AG09309 (cell line): Measurements from ENCODE around the gene ZC2HC1B.
"Not testable (repeated sequence)": the region's sequence is repeated elsewhere in the genome, so short reads cannot be mapped to it uniquely, and the experiment has no call there.

Experiments used
- DNase-seq: peaks from one replicate; pipeline ENCODE4 v3.0.0-alpha.2; 2010; ENCODE audit warnings: low read depth
- H3K4me3 ChIP-seq: 2 replicates; pipeline ENCODE4 v1.5.1; 2011; ENCODE audit warnings: mild to moderate bottlenecking, low read depth, low read length, moderate library complexity; ENCODE audit not compliant: control insufficient read depth
- TF ChIP-seq, protein P1 (sequence below): IDR thresholded peaks from 2 replicates; pipeline ENCODE4 v1.5.1; 2011; ENCODE audit warnings: mild to moderate bottlenecking, low read depth, low read length, inconsistent platforms; ENCODE audit not compliant: insufficient read depth, control insufficient read depth; ENCODE audit errors: missing control alignments

ZC2HC1B gene

DNA sequence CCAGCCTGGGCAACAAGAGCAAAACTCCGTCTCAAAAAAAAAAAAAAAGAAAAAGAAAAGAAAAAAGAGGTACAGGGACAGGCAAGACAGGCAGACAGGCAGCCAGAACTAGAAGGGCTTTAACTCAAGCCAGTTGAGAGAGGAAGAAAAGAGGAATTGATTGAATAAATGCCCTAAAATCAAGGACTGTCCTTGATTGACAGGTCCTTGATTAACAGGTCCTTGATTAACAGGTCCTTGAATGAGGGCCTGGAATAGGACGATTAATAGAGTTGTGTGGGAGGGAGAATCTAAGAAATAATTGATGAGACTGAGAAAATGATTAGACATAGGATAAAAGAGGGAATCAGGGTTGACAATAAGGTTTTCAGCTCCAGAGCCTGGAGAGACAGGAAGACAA, 36.1 kb downstream of the ZC2HC1B start:
- TF ChIP-seq, protein P1, sequence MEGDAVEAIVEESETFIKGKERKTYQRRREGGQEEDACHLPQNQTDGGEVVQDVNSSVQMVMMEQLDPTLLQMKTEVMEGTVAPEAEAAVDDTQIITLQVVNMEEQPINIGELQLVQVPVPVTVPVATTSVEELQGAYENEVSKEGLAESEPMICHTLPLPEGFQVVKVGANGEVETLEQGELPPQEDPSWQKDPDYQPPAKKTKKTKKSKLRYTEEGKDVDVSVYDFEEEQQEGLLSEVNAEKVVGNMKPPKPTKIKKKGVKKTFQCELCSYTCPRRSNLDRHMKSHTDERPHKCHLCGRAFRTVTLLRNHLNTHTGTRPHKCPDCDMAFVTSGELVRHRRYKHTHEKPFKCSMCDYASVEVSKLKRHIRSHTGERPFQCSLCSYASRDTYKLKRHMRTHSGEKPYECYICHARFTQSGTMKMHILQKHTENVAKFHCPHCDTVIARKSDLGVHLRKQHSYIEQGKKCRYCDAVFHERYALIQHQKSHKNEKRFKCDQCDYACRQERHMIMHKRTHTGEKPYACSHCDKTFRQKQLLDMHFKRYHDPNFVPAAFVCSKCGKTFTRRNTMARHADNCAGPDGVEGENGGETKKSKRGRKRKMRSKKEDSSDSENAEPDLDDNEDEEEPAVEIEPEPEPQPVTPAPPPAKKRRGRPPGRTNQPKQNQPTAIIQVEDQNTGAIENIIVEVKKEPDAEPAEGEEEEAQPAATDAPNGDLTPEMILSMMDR: no peak
- DNase-seq: no peak
- no peak overlapping the region for H3K4me3 ChIP-seq

DNA sequence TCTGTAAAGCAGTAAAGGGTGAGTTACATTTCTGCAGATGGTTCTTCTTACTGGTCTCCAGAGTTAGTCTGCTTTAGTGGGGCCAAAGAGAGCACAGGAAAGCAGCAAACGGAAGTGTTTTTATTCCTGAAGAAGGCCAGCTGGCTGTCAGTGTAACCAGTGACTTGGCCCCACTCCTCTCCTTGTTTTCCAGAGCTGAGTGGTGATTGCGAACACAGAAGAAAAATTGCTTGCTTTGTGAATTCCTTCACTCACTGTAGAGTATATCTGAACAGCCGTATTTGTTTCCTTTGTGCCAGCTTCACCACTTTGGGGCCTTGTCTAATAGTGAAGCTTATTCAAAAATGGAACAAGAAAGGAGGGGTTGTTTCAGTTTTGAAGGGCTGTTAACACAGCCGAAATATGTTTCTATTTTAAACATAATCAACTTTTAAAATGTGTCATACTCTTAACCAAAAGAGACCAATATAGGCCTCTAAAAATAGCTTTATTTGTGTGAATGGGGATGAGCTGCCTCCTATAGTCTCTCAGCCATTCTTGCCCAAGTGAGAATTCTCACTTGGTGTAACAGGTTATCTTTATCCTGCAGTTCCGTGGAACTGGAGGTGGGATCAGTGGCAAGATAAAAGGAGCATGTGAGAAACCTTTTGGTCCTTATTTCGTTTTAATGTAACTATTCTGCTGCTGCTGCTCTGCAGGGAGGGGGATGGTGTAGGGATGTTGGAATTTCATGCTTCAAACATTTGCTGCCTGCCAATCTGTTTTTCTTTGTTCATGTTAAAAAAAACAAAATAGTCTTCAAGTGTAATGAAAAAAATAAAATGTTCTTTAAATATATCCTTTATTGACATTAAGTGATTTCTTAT, 37.8 kb downstream of the ZC2HC1B start:
- TF ChIP-seq, protein P1: no peak
- DNase-seq: peak; percentile 17

DNA sequence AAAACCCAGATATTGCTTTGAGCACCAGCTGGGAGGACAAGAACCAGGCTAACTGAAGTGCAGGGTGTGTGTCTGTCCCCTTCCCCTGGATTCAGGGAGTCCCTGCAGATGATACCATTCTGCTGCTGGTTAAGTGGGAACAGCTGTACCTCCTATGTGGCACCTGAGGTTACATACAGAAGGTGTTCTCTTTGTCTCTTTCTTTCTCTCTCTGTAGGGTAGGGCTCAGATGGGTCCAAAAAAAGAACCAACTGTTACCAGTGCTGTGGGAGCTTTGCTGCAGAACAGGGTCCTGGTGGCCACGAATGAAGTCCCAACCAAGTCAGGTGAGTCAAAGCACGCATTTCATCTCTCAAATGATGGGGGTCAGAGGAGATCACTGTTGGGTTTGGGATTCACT, 38.6 kb downstream of the ZC2HC1B start:
- DNase-seq: no peak
- TF ChIP-seq, protein P1: no peak
- no peak overlapping the region for H3K4me3 ChIP-seq

More for the DNA sequence above, 37.8 kb downstream of the ZC2HC1B start:
- H3K4me3 ChIP-seq: no peak overlapping the region

DNA sequence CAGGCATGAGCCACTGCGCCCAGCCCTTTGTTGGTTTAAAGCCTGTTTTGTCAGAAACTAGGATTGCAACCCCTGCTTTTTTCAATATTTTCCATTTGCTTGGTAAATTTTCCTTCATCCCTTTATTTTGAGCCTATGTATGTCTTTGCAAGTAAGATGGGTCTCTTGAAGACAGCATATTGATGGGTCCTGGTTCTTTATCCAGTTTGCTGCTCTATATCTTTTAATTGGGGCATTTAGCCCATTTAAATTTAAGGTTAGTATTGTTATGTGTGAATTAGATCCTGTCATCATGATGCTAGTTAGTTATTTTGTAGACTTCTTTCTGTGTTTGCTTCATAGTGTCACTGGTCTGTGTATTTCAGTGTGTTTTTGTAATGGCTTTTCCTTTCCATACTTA, 46.8 kb downstream of the ZC2HC1B start:
- H3K4me3 ChIP-seq: no peak overlapping the region
- TF ChIP-seq, protein P1: no peak
- no peak for DNase-seq

DNA sequence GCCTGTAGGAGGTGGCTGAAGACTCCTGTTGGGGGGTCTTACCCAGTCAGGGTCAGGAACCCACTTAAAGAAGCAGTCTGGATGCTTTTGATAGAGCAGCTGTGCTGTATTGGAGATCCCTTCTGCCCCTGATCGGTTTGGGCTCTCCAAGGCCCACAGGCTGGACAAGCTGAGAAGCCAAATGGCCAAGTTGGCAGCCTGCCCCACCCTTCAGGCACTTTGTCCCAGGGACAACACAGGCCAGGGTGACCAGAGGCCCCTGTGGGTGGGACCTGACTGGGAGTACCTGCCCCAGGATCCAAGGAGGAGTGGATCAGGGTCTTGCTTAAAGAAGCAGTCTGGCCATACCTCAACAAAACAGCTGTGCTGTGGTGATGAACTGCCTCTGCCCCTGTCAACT, 48.4 kb downstream of the ZC2HC1B start:
- DNase-seq: no peak
- TF ChIP-seq, protein P1: no peak
- no peak overlapping the region for H3K4me3 ChIP-seq

DNA sequence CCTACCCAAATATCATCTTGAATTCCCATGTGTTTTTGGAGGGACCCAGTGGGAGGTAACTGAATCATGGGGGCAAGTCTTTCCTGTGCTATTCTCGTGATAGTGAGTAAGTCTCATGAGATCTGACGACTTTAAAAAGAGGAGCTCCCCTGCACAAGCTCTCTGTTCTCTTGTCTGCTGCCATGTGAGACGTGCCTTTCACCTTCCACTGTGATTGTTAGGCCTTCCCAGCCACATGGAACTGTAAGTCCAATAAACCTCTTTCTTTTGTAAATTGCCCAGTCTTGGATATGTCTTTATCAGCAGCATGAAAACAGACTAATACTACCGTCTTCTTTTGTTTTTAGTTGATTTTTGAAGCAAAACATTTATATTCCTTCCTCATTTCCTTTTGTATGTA, 52.8 kb downstream of the ZC2HC1B start:
- not testable (repeated sequence) for H3K4me3 ChIP-seq, DNase-seq

DNA sequence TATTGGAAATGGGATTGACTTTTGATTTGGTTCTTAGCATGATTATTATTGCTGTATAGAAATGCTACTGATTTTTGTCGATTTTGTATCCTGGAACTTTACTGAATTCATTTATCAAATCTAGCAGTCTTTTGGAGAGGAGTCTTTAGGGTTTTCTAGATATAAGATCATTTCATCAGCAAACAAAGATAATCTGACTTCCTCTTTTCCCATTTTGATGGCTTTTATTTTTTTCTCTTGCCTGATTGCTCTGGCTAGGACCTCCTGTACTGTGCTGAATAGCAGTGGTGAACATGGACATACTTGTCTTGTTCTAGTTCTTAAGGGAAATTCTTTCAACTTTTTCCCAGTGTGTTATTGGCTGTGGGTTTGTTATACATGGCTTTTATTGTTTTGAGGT, 64.6 kb downstream of the ZC2HC1B start:
- H3K4me3 ChIP-seq: no peak overlapping the region
- DNase-seq: no peak
- TF ChIP-seq, protein P1: no peak
